GM18861 (cell line): ENCODE measurements around the gene PRKCH.

Experiments used
- ATAC-seq: cut with Tn5 transposase; IDR thresholded peaks from one replicate; pipeline ENCODE4 v1.9.1; 2021; ENCODE audit not compliant: unreplicated experiment

Gene PRKCH

GRCh38 chr14:61470261-61470960 lies 149.0 kb downstream of the PRKCH start:
- ATAC-seq, result no peak

GRCh38 chr14:61470961-61471293 lies 149.5 kb downstream of the PRKCH start:
- no peak for ATAC-seq

- peak; percentile 6 for ATAC-seq
Measured at GRCh38 chr14:61471297-61472005, 150.1 kb downstream of the PRKCH start.

DNA sequence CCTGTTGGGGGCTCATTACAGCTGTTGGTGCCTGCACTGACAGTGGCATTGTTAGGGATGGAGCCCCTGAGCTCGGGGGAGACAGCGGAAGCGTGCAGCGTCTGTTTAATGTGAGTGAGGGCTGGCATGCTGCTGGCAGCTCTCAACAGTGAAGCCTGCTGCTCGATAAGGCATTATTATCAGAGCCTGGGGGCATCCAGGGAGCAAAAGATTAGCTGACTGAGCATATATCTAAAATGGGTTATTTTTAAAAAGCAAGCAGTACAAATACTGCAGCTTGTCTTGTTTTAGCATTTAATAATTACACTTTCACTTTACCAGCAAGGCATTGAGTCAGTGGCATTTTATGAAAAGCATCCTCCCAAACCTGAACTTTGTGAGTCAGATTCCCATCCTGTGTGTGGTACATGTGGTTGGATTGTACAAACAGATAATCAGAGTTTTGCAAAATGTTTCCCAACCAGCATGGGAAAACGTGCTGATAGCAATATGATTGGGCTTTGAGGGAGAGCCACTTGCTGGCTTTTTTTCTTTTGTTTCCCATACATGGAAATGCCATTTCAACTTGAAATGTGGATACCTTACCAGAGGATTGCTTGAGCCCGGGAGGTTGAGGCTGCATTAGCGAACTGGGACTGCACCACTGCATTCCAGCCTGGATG lies 150.8 kb downstream of the PRKCH start:
- ATAC-seq, result peak; percentile 29

DNA sequence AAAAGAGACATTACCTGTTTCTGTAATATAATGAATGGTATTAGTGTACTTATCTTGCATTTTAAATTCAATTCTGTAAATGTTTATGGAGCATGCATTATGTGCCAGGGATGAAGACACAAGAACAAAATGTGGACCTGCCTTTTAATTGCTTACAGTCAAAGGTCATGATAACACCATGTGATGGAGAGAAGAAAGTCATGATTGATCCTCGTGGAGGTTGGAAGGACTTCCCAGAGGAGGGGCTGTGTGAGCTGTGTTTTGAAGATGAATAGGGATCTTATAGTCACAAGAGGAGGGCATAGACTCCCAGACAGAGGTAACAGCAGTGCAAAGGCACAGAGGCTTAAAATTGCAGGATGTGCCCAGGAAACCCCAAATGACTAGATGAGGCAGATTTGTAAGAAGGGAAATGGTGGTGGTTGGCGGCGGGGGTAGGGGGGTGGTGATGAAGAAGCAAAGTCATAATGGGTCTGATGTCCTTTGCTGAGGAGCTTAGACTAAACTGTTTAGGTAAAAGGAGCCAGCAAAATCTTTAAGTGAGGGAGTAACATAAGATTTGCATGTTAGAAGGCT lies 151.5 kb downstream of the PRKCH start:
- no peak for ATAC-seq

- no peak for ATAC-seq
Measured at GRCh38 chr14:61474015-61474414, 152.6 kb downstream of the PRKCH start.

DNA sequence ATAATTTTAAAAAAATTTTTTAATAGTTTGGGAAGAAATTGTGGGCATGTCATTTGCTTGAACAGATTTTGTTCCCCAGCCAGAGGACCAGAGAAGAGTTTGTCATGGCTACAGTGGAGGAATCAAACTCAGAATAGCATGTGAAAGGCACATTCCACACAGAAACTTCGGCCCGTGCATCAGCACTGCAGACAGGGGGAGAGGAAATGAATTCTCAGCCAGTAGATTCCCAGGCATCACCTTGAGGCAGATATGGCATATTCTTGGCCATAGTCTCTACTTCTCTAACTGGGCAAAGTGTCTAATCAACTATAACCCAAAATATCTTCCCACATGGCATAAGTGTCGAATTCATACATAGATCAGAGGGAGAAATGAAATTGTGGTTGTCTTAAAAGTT lies 153.3 kb downstream of the PRKCH start:
- no peak for ATAC-seq

DNA sequence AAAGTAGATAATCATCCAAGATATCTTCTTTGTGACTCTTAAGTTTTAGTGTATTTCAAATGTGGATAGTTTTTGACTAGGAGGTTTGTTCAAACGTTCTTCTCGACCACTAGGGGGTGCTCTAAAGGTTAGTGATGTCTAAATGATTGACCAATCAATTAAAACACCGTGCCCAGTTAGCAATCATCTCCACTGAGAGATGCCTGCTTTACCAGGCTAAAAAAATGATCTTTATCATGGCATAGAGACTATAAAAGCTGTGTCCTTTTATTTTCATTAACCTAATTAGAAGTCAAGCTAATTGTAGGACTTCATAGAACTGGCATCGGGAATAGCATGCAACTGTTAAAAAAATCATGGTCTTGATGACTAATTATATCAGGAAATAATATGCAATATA lies 153.9 kb downstream of the PRKCH start:
- no peak for ATAC-seq

DNA sequence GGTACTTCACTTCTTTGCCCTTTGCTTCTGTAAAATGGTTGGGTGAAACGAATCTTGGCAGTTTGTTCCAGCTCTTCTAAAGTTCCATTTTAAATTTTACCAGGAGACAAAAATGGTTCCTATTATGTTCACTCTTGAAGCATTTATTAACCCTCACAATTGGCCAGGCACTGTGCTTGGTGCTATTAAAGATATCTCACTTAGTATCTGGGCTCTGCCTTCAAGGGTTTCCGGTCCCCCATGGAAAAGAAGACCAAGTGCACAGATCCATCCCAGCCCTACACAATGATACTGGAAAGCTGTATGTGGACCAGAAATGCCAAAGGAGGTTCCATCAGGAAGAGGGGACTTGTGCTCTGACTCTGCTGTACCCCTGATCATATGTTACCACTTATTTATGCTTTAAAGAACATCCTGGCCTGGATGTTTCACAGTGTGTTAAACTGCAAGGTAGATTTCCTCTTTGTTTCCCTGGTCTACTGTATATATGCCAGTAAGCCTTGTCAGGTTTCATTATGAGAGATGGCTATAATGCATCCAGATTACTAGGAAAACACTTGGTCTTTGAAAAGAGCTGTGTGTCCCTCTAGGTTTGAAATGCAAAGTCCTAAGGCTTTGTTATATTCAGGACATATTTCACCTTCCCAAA lies 154.8 kb downstream of the PRKCH start:
- ATAC-seq, result peak; percentile 10

DNA sequence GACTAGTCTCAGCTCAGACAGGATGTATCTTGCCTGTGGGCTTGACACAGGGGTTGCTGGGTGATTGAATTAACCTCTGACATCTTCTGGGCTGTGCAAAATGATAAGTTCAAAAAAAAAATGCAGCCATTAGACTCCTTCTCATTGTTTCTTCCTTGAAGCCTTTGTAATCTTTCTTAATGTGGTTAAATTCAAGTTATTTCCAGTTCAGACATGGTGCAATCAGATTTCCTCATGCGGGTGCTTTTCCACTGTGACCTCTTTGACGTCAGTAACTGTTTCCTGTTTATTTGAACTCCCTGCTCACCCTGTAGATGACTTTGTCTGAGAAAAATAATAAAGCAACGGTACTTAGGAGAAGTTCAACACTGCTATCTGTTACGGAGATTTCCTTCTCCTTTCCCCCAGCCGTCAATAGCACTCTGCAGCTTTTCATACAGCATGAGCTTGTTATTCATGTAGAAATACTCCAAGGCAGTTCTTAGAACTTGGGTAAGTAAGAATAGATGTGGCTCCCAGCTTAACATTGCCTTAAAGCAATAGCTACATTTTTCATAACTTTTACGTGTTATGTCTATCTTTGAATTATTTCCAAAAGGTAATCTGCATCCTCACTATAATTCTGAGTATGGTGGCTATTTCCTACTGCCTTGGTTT lies 155.5 kb downstream of the PRKCH start:
- ATAC-seq, result peak; percentile 33

- ATAC-seq, result no peak
Measured at GRCh38 chr14:61477712-61478462, 156.5 kb downstream of the PRKCH start.

DNA sequence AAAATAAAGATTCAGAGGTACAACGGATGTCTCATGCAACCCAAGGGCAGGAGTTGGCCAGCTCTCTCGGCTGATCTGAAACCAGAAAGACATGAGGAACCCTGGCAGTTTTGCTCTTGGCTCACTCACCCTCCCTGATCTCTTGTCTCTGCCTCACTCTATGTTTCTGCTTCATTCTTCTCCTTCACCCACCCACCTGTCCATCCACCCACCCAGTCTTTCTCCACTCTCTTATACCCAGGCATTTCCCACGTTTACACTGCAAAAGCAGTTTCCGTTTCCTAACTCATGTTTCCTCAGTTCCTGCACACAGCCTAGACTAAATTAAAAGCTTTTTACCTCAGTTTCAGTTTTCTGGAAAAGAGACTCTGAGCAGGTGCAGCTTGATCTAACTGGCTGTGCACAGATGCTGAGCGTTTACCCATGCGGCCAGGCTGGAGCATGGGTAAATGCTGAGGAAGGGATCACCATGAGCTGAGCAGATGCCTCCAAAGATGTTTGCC lies 157.6 kb downstream of the PRKCH start:
- ATAC-seq, result peak; percentile 25

DNA sequence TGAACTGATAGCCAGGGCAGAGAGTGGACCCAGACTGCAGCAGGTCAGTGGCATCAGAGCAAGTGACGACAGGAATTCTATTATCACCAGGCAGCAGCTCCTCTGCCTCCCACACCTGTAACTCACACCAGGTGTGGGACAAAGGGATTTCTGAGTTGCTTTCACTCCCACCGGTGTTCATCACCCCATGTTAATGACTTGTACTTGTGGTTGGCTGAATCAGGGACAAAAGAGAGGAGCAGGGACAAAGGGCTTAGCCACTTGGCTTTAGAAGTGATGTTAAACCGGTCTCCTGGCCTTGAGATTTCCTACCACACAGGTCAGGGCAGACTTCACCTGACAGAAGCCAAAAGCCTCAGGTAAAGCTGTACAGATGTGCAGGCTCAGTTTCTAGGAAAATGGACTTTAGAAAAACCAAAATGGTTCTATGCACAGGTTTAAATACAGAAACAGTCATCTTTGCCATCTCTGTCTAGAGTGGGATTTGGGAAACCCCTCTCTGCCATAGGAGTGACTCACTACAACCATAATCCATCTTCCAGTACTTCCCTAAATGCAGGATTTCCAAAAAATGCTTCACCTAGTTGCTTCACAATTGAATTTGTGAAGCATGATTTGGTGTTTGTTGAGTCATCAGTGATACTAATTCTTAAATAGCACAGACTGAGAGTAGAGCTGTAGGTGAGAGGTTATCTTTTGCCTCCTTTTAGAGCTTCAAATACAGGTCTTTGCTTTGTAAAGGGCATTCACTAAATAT lies 158.5 kb downstream of the PRKCH start:
- no peak for ATAC-seq

- ATAC-seq, result no peak
Measured at GRCh38 chr14:61480704-61481285, 159.4 kb downstream of the PRKCH start.

GRCh38 chr14:61481701-61482100 lies 160.3 kb downstream of the PRKCH start:
- ATAC-seq, result no peak

DNA sequence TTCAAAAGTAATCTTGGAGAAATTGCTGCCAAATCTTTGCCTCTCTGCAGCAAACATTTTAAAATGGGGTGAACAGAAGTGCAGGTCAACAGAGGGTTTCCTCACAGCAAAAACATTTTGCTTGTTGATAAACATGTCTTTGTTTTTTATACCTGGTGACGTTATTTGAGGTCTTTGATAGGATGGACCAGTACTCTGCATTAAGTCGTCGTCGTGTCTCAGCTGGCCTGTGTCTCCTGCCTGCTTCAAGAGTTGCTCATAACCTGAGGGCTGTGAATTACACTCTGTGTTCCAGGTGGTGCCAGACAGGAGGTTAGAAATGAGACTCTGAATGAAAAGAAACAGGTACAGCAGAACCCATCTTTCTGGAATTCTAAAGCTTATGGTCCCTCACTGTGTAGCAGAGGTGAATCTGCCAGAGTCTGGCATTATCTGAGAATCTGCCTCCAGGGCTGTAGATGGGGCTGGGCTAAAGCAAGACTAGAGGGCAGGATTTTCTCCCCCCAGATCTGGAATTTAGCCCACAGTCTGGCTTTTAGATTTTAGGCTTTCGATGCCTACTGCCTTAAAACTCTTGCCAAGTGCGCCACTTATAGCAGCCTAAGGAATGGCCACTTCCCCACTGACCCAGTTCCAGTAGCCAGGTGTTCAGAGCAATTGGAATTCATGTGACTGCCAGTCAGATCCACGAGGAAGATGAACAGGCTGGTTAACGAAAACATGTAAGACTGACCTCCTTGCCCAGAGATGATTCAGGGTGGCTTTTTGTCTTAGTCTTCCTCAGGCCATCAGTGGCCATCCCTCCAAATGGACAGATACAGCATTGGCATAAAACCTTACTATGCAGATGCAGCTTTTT lies 161.2 kb downstream of the PRKCH start:
- ATAC-seq, result no peak

- no peak for ATAC-seq
Measured at GRCh38 chr14:61483476-61483875, 162.1 kb downstream of the PRKCH start.

DNA sequence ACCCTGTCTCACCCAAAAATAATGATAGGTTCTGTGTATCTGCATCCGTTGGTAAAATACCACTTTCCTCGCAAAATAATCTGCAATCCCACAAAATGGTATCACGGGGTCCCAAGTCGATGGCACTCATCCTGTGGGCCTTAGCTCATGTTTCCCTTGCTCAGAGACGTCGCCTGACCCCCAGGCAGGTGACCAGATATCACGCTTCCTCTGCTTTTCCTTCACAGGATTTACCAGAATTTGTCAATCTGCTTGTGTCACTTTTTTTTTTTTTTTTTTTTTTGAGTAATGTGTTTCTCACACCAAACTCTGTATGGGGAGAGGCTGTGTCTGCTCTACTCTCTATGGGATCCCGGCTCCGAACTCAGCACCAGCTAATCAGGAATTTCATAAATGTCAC lies 162.7 kb downstream of the PRKCH start:
- no peak for ATAC-seq
